HG03060 (cell line): ENCODE results near the gene BBOF1.
A peak's percentile ranks its signal among the peaks of the same experiment; 100 is the strongest.
"Not testable (repeated sequence)": the region's sequence is repeated elsewhere in the genome, so short reads cannot be mapped to it uniquely, and the experiment has no call there.

Experiments
- ATAC-seq: cut with Tn5 transposase; IDR thresholded peaks from one replicate; pipeline ENCODE4 v1.9.1; 2021; ENCODE audit warnings: low read depth, moderate number of reproducible peaks; ENCODE audit not compliant: unreplicated experiment

The BBOF1 gene

DNA sequence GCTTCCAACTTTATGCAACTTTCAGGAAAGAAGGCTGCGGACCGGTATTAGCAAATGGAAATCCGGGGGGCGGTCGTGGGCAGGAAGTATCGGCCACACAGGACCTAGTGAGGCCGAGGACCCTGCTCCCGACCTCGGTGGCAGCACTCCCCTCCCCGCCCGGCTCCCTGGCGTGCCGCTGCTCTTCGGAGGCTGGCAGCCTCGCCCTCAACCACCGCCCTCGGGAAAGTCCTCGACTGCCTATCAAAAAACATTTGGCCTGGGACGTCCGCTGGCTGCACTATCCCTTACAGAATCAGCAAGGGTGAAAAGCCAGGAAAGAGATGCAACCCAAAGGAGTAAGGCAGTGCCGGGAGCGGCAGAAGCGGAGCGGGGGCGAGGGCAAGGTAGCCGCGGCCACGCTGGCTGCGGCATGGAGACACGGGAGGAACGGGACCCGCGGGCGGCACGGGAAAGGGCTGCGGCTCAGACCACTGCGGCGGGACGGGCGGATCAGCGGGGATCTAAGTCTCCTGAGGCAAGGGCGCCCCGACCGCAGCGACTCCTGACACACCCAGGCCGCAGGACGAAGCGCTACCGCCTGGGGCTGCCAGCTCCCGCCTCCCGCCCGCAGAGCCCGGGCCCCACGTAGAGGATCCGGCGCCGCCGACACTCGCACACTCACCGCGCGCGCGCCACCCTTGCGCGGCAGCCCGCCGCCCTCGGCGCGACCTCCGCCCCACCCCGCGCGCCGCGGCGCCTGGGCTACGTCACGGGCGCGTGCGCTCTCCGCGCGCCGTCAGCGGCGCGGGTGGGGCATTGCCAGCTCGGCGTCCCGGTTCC, at the start of gene BBOF1, which contains the start of gene ENTPD5:
Gene BBOF1, plus strand, starts transcription at position 764 of the 822 bp plus-strand sequence. CDS start 130 bp downstream, outside the sequence.
Gene ENTPD5, minus strand, starts transcription at position 703 of the 822 bp plus-strand sequence. CDS start 31,186 bp downstream, outside the sequence.
- ATAC-seq: peak; percentile 43

DNA sequence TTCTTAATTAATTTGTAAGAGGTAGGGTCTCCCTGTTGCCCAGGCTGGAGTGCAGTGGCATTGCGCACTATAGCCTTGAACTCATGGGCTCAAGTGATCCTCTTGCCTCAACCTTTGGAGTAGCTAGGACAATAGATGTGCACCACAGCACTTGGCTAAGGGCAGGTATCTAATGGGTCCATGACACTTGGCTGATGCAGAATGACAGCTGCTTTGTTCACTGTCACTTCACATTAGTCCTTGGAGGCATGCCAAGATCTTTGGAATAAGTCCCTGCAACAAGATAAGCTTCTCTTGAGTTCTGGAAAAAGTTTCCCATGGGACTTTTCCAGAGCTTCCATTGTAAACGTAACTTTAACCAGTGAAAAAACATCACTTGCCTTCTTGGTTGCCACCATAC, 45.7 kb upstream of the BBOF1 start:
- no peak for ATAC-seq

DNA sequence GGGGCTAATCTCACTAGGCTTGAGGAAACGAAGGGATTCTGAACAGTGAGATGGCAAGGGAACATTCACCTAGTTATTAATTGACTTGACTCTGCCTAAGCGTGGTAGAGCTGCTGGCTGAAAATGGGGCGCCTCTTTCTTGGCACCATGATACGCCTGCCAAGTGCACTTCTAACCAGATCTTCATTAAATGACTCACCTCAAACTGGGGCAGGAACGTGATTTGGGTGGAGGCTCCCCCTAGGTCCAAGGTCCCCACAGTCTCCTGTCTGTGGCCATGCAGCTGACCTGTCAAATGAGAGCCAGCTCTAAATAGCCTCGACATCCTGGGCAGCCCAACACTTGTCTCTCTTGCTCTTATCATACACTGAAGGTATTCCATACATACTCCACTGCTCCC, 43.0 kb upstream of the BBOF1 start:
- ATAC-seq: no peak

DNA sequence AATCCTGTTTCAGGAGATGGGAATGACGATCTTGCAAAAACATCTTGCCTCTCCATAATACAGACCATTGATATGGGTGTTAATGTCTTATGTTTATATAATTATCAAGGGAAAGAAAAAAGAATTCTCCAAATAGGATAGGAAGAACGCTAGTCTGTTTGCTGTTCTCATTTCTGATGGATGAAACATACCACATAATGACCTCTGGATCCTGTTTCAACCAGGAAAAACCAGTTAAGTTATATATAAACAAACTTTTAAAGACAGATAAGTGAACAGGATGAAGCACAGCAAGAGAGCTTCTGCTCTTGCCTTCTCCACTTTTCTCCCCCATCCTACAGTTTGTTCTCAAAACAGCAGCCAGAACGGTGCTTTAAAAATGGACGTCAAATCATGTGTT, 41.3 kb upstream of the BBOF1 start:
- ATAC-seq: no peak

- no peak for ATAC-seq
These were observed 31.1 kb upstream of the BBOF1 start for GRCh38 chr14:73988065-73988464.

DNA sequence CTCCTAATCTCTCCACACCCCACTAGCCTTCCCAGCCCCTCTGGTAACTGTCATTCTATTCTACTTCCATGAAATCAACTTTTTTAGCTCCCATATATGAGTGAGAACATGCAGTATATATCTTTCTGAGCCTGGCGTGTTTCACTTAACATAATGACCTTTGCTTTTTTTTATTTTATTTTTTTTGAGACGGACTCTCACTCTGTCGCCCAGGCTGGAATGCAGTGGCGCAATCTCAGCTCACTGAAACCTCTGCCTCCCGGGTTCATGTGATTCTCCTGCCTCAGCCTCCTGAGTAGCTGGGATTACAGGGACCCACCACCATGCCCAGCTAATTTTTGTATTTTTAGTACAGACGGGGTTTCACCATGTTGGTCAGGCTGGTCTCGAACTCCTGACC, 30.5 kb upstream of the BBOF1 start:
- ATAC-seq: not testable (repeated sequence)

- ATAC-seq: no peak
These were observed 28.1 kb upstream of the BBOF1 start for GRCh38 chr14:73991092-73991491.

GRCh38 chr14:73994926-73995325, 24.2 kb upstream of the BBOF1 start:
- ATAC-seq: not testable (repeated sequence)

DNA sequence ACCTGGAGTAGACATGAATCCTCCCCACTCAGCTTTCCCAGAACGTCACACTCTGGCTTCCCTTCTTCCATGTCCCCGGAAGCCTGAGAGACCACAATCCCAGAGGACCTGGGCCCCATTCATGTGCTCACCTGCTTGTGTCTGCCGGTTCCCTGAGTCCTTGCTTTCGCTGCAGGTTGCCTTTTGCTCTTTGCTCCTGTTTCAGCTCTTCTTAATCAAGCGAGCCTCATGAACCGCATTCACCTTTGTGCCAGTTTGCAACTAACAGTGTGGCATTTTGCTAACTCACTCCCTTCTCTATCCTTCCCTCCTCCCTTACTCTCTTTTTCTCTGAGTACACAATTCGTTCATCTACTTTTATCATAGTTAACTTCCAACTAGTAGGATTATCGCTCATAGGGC, 23.2 kb upstream of the BBOF1 start:
- ATAC-seq: no peak

DNA sequence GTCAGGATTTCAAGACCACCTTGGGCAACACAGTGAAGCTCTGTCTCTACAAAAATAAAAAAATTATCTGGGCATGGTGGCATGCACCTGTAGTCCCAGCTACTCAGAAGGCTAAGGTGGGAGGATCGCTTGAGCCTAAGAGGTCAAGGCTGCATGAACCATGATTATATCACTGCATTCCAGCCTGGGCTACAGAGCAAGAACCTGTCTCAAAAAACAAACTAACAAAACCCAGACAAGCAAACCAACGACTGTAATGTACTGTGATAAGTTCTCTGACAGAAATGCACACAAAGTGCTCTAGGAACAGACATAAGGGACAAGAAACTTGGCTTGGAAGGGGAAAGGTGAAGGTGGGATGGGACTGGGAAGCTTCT, 22.4 kb upstream of the BBOF1 start:
- no peak for ATAC-seq

GRCh38 chr14:73997108-73997943, 21.8 kb upstream of the BBOF1 start:
- ATAC-seq: no peak

- no peak for ATAC-seq
These were observed 21.2 kb upstream of the BBOF1 start for GRCh38 chr14:73997944-73998447.

DNA sequence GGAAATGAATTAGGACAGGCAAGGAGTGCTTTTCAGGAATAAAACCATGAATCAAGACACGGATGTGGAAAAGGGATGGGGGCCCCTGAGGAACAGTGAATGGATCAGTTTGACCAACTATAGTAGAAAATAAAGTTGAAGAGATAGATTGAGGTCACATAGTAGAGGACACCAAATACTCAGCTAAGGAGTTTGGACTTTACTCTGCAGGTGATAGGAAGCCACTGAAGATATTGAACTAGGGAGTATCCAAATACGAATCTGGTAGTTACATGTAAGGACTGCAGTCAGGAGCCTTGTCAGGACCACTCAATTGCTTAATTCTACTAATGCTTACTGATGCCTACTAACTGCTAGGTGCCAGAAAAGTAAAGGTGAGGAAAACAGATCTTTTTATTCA, 20.4 kb upstream of the BBOF1 start:
- ATAC-seq: no peak

DNA sequence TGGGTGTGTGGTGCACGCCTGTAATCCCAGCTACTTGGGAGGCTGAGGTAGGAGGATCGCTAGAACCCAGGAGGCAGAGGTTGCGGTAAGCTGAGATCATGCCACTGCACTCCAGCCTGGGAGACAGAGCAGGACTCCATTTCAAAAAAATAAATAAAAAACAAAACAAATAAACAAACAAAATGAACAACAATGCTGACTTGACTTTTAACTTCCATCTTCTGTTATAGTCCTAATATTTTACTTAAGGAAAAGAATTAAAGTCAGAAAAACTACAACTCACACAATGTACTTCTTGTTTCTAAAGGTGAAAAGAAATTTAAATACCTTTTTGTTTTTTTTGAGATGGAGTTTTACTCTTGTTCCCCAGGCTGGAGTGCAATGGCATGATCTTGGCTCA, 13.5 kb upstream of the BBOF1 start:
- not testable (repeated sequence) for ATAC-seq

- ATAC-seq: no peak
These were observed 10.2 kb upstream of the BBOF1 start for GRCh38 chr14:74008843-74009499.

- ATAC-seq: no peak
These were observed 4.8 kb upstream of the BBOF1 start for GRCh38 chr14:74014299-74014698.

GRCh38 chr14:74015176-74015575, 4.0 kb upstream of the BBOF1 start:
- no peak for ATAC-seq

- ATAC-seq: no peak
These were observed 3.2 kb upstream of the BBOF1 start for GRCh38 chr14:74015963-74016362.

DNA sequence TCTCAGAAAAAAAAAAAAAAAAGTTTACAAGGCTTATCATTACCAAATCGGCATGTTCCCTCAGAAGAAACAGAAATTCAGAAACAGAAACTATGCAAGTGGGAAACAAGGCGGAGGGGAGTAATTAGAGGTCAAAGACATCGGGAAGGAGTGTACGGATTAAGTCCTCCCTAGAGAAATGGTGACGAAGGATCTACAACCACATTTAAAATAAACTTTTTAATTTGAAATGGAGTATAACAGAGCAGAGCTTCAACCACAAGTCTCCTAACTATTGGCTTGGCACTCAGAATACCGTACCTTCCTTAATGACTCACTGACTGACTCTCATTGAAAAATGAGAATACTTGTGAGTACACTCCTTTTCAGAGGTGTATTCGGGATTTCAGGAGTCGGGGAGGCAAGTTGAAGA, 969 bp upstream of the BBOF1 start:
- ATAC-seq: peak; percentile 10

DNA sequence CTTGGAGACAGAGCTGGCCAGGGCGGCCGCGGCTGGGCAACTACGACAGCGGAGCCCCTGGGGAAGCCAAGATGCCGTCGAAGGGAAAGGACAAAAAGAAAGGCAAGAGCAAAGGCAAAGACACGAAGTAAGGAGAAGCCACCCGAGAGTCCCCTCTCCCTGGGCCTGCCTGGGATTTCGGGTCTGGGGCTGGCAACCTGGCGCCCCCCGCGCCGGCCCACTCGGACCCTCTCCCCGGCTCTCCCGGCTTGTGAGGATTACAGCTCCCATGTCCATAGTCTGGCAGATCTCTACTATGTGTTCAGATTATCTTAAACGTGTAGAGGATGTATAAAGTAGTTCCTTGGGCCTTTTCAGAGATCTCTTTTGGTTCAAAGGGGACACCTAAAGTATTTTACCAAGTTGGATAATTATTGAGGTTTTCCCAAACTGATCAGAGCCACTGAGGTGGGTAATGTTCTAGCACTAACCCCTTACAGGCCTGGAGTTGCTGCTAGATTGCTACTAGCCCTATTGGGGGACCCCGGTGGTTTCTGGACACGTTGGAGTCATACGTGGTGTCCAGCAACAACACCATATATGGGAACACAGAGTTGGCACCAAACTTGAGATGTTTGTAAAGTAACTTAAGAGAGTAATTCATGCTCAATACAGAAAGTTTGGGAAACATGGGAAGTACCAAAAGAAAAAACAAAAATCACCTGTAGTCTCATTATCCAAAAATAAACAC, 424 bp downstream of the BBOF1 start:
- no peak for ATAC-seq
